ENCODE results near the gene MAP3K9. TPM values are rescaled to one million over a fixed set of nuclear protein-coding genes. Genes with fewer than 3 reads are reported as not detected.

Gene MAP3K9
- total RNA-seq, 1 donor = 7.5 TPM

DNA sequence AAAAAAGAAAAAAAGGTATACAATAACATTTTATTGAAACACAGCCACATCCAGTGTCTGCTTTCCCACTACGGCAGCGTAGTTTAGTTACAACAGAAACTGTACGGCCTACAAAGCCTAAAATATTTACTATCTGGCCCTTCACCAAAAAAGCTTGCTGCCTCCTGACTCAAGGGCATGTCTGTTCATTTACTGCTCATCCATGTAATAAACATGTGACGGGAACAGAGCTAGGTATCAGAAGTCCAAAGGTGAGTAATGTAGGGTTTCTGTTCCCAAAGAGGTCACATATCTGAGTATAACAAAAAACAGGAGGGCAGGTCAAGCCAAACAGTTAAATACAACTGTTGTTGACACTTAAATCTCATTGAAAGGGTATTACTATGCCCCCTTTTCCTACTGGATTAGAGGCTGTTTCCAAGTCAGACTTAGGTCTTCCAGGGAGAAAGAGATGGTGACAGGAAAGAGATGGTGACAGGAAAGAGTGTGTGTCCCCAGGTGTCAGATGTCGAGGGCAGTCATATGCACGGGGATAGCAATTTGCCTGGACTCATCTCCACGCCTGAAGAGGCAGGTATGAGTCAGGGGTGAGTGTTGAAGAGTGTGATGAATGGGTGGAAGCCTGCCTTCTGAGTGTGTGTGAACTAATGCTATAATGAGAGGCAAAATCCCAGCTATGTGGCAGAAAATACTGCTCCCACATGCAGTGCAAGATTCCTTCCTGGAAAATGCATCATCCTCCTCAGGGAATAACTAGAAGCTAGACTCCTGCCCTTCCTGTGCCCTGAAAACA is 77.7 kb downstream of the MAP3K9 start:
- Histone ChIP-seq H3K27me3 (ENCODE audit: insufficient read depth, low read length) (no peaks in the 10 kb centered on the region), H3K4me1 (ENCODE audit: insufficient read depth, low read length) (no peaks in the 10 kb centered on the region), H3K9me3 (ENCODE audit: low read depth, low read length) (no peaks in the 10 kb centered on the region), H3K4me3 (ENCODE audit: low read length) (no peak overlapping the region)

DNA sequence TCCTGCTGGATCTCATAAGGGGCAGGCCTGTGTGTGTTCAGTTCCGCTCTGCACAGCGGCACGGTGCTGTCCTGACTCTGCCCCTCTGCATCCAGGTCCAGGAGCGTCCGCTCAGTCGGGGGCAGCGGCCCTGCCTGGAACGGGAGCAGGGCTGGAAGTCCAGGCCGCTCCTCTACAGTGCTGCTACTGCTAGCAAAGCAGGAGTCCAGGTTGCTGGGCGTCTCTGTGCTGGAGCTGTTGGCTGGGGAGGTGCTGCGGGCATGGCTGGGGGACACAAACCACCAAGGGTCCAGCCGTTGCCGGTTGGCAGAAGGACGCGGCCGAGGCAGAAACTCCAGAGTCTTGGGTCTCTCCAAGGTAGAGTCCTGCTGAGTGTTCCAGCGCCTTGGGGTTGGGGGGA is 78.9 kb downstream of the MAP3K9 start:
- H3K4me3 ChIP-seq (ENCODE audit: low read length) = no peak overlapping the region
- no peaks in the 10 kb centered on the region for H3K4me1 ChIP-seq (ENCODE audit: insufficient read depth, low read length)
- no peaks in the 10 kb centered on the region for H3K9me3 ChIP-seq (ENCODE audit: low read depth, low read length)
- no peaks in the 10 kb centered on the region for H3K27me3 ChIP-seq (ENCODE audit: insufficient read depth, low read length)

DNA sequence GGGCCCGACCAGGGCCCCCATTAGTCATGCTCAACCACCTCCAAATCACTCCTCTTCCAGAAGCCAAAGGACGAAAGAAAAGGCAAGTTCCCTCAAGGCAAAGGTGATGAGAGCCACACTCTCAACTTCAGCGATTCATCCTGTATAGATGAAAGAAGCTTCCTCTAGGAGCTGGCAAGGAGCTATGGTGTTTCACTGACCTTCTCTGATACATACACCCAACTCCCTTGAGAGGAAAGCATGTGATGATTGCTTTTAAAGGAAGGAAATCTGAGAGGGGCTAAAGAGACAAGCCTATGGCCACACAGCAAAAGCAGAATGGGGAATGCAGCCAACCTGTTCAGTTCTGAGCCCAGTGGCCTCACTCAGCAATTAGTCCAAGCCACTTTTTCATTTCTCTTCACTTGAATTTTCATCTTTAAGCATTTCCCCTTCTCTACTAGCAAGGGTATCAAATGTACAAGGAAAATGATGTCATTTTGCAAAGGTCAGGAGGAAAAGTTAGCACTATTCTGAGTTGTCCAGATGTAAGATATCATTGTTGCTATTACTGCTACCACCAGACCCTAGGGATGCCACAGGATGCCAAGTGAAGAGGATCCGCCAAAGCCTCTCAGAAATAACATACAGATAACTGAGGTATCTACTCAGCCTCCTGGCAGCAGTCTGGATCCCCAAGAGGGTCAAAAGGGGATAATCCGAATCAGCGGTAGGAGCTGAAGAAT is 82.5 kb downstream of the MAP3K9 start:
- Histone ChIP-seq H3K27me3 (ENCODE audit: insufficient read depth, low read length) (no peaks in the 10 kb centered on the region), H3K4me1 (ENCODE audit: insufficient read depth, low read length) (no peaks in the 10 kb centered on the region), H3K4me3 (ENCODE audit: low read length) (no peak overlapping the region), H3K9me3 (ENCODE audit: low read depth, low read length) (no peaks in the 10 kb centered on the region)

DNA sequence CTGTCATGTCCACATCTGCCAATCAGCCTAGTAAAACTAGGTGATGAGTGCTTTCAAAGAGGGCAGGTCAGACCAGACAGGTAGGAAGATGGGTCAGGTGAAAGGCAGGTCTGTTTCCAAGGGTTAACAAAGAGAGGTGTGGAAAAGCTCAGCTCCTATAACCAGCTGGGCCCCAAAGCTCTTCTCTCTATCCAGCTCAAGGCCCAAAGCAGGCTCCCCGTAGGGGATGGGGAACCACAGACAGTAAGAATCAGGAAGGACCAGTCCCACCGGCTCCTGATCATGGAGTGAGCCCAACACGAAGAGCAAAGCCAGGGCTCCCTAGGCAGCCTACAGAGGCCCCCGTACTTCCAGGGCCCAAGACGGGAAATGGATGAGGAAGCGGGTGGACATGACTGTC is 84.4 kb downstream of the MAP3K9 start:
- H3K4me3 ChIP-seq (ENCODE audit: low read length) = no peak overlapping the region
- H3K27me3 ChIP-seq (ENCODE audit: insufficient read depth, low read length) = no peaks in the 10 kb centered on the region
- H3K4me1 ChIP-seq (ENCODE audit: insufficient read depth, low read length) = no peaks in the 10 kb centered on the region
- no peaks in the 10 kb centered on the region for H3K9me3 ChIP-seq (ENCODE audit: low read depth, low read length)

DNA sequence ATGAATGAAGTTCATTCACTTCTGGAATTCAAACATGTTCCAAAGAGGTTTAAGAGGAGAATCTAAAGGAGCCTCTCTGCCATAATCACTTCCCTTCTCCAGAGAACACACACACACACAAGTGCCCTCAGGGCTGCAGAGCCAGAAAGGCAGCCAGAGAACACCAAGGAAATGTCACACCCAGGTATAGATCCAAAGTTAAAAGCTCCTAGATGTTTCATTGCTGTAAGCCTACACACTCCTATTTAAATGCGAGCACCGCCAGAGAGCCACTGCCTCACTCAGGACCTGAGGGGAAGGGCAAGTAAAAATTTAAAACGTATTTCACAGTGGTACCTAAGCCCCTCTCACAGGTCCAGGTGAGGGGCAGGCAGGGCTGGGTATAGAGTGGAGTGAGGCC is 85.2 kb downstream of the MAP3K9 start:
- H3K4me3 ChIP-seq (ENCODE audit: low read length) = no peak overlapping the region
- H3K4me1 ChIP-seq (ENCODE audit: insufficient read depth, low read length) = no peaks in the 10 kb centered on the region
- H3K27me3 ChIP-seq (ENCODE audit: insufficient read depth, low read length) = no peaks in the 10 kb centered on the region
- no peaks in the 10 kb centered on the region for H3K9me3 ChIP-seq (ENCODE audit: low read depth, low read length)

DNA sequence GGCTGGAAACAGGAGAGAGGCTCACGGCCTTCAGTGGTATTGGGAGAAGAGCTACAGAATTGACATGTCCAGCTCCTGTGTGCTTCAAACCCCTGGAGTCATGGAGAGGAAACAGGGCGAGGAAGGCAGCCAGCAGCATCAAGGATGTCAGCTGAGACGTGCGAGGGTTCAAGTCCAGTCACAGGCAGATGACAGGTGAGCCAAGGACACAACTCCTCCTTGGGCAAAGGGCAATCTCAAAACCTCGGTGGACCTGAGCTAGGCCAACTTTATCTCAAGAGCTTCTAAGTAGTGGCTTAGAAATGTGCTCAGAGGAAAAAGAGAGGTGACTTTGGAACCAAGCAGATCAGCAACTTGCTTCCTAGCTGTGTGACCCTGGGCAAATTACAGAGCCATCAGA is 86.0 kb downstream of the MAP3K9 start:
- no peak overlapping the region for H3K4me3 ChIP-seq (ENCODE audit: low read length)
- H3K4me1 ChIP-seq (ENCODE audit: insufficient read depth, low read length) = no peaks in the 10 kb centered on the region
- H3K9me3 ChIP-seq (ENCODE audit: low read depth, low read length) = no peaks in the 10 kb centered on the region
- no peaks in the 10 kb centered on the region for H3K27me3 ChIP-seq (ENCODE audit: insufficient read depth, low read length)

DNA sequence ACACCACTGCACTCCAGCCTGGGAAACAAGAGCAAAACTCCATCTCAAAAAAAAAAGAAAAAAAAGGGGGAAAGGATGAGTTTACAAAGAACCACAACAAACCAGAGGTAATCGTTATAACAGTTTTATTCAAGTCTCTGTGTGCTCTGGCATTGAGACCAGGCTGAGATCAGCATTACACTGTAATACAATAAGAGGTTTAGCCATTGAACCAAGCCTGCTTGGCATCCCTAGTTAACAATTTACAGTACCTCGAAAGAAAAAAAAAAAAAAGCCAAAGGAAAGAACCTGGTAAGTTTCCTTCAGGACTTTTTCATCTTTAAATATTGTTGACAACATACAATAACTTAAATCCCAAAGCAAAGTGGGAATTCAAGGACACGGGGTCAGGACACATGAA is 86.9 kb downstream of the MAP3K9 start:
- Histone ChIP-seq H3K27me3 (ENCODE audit: insufficient read depth, low read length) (peaks cover 2% of the 10 kb centered on the region), H3K4me1 (ENCODE audit: insufficient read depth, low read length) (no peaks in the 10 kb centered on the region), H3K9me3 (ENCODE audit: low read depth, low read length) (no peaks in the 10 kb centered on the region), H3K4me3 (ENCODE audit: low read length) (no peak overlapping the region)

DNA sequence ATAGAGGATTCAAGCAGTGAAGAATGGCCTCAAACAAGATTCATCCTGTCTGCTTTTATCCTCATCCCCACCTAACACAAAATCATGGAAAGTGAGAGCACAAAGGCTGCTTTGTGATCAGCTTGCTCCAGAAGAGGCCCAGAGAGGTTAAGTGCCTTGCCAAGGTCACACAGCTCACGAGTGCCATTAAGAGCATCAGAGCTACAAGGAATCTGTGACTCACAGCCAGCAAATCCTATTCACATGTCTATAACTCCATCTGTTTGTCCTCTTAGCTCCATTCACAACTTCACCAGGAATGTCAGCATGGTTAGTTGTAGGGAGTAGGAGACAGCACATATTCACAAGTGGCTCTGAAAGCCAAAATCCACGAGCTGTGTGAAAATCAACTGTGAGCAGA is 87.8 kb downstream of the MAP3K9 start:
- no peaks in the 10 kb centered on the region for H3K4me1 ChIP-seq (ENCODE audit: insufficient read depth, low read length)
- H3K4me3 ChIP-seq (ENCODE audit: low read length) = no peak overlapping the region
- H3K9me3 ChIP-seq (ENCODE audit: low read depth, low read length) = no peaks in the 10 kb centered on the region
- peaks cover 2% of the 10 kb centered on the region for H3K27me3 ChIP-seq (ENCODE audit: insufficient read depth, low read length)

DNA sequence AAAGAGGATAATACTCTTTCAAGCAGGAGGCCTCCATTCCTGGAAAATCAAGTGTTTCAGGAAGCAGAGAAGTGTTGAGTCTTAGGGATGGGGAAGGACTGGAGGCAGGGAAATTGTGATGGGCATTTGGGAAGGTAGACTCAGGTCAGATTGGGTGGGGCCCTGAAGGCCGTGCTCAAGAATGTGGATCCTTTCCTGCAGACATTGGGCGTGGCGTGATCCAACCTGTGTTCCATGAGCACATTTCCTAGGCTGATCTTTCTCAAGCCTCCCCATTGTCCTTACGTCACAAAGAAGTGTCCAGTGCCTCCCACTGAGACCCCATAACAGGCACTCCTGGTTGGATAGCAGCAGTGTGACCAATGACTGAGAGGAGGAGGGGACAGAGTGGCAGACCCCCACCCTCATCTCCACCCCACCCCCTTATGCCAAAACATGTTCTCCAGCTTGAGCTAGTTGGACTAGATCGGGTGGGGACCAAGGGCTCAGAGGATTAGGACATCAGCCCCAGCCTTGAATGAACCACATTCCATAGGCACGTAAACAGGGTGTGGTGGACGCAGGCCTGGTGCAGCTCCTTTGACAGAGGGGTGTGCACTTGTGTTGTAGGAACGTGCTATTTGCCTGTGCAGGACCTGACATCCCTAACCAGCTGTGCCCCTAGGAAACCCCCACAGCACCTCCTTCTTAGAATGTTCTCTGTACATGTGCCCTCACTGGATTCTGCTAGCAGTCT is 90.8 kb downstream of the MAP3K9 start:
- peaks cover 6% of the 10 kb centered on the region for H3K27me3 ChIP-seq (ENCODE audit: insufficient read depth, low read length)
- no peak overlapping the region for H3K4me3 ChIP-seq (ENCODE audit: low read length)
- H3K4me1 ChIP-seq (ENCODE audit: insufficient read depth, low read length) = peaks cover 4% of the 10 kb centered on the region
- no peaks in the 10 kb centered on the region for H3K9me3 ChIP-seq (ENCODE audit: low read depth, low read length)

DNA sequence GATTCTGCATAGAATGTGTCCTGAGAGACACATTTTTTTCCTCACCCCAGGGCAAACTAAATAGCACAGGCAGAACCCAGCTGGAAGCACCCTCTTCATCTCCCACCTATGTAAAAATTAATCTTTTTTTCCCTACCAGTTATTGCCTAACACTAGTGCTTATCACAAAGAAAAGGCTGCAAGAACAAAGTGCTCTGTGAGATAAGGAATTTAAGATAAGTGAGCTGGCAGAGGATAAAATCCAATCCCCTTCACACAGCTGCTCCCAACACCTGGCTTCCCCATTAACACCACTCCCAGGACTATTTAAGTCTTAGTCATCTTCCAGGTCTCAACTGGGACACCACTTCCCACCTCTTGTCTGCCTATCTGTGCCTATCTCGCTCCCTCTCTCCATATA is 92.4 kb downstream of the MAP3K9 start:
- peaks cover 6% of the 10 kb centered on the region for H3K27me3 ChIP-seq (ENCODE audit: insufficient read depth, low read length)
- H3K9me3 ChIP-seq (ENCODE audit: low read depth, low read length) = no peaks in the 10 kb centered on the region
- peaks cover 4% of the 10 kb centered on the region for H3K4me1 ChIP-seq (ENCODE audit: insufficient read depth, low read length)
- no peak overlapping the region for H3K4me3 ChIP-seq (ENCODE audit: low read length)

DNA sequence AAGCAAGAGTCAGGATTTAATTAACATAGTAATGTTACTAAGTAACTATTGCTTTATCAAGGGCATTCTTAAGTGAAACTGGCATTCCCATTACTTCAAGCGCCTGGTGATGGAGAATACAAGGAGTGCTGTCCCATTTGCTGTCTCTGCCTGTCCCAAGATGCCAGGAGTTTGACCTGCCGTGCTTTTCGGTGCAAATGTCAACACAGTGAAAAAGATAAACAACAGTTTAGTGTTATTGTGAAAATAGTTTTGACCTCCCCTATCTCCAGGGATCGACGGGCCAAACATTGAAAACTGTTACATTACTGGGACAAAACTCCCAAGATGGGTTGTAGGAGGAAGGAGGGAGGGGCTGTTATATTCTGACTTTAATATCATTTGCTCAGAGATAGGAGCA is 92.8 kb downstream of the MAP3K9 start:
- peaks cover 6% of the 10 kb centered on the region for H3K27me3 ChIP-seq (ENCODE audit: insufficient read depth, low read length)
- no peaks in the 10 kb centered on the region for H3K9me3 ChIP-seq (ENCODE audit: low read depth, low read length)
- H3K4me1 ChIP-seq (ENCODE audit: insufficient read depth, low read length) = peaks cover 4% of the 10 kb centered on the region
- H3K4me3 ChIP-seq (ENCODE audit: low read length) = no peak overlapping the region

DNA sequence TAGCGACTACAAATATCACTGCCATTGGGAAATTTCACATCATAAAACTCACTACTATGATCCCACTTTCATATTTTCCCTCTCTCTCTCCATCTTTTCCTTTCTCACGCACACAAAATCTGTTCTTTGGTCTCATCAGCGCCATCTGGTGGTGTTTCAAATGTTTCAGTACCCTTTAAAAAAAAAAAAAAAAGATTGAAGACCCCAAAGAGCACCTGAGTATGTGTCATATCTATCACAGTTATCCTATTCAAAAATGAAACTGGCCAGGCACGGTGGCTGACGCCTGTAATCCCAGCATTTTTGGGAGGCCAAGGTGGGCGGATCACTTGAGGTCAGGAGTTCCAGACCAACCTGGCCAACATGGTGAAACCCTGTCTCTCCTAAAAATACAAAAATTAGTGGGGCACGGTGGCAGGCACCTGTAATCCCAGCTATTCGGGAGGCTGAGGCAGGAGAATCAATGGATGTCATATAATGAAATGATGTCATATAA is 95.2 kb downstream of the MAP3K9 start:
- H3K4me1 ChIP-seq (ENCODE audit: insufficient read depth, low read length) = peaks cover 4% of the 10 kb centered on the region
- no peak overlapping the region for H3K4me3 ChIP-seq (ENCODE audit: low read length)
- peaks cover 6% of the 10 kb centered on the region for H3K27me3 ChIP-seq (ENCODE audit: insufficient read depth, low read length)
- no peaks in the 10 kb centered on the region for H3K9me3 ChIP-seq (ENCODE audit: low read depth, low read length)

DNA sequence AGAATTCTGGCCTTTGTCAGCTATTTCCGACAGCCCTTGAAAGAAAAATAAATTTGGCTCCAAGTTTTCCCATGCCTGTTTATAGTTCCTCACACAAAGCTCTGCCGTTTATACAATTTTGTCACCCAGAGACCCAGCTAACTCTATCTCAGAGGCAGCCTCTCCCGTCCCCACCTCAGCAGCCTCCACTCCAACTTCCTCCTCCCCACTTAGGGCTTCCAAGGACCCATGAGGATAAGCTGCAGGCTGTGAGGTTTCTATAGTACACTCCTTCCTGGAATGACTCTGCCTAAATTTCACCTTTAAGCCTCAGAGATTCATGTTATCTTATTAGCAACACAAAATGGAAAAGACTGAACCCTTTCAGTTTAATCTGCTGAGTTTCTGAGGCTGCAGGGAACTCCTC is 95.8 kb downstream of the MAP3K9 start:
- no peak overlapping the region for H3K4me3 ChIP-seq (ENCODE audit: low read length)
- H3K4me1 ChIP-seq (ENCODE audit: insufficient read depth, low read length) = peaks cover 4% of the 10 kb centered on the region
- peaks cover 6% of the 10 kb centered on the region for H3K27me3 ChIP-seq (ENCODE audit: insufficient read depth, low read length)
- H3K9me3 ChIP-seq (ENCODE audit: low read depth, low read length) = no peaks in the 10 kb centered on the region

DNA sequence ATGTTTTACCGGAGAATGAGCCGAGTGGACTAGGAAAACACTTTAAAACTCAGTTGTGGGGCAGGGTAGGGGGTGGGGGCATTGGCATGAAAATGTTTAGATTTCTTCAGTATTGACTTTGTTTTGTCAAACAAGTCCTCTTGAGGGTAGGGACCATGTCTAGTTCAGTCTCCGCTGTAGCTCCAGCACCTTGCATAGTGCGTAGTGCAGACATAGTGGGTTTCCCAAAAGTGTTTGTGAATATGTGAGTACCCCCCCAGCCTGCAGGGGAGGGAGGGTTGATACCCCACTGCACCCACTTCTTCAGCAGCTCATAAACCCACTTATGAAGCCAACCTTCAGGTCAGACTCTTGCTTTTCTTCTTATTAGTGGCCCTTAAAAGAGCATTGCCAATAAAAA is 96.2 kb downstream of the MAP3K9 start:
- Histone ChIP-seq H3K9me3 (ENCODE audit: low read depth, low read length) (no peaks in the 10 kb centered on the region), H3K4me1 (ENCODE audit: insufficient read depth, low read length) (peaks cover 4% of the 10 kb centered on the region), H3K27me3 (ENCODE audit: insufficient read depth, low read length) (peaks cover 6% of the 10 kb centered on the region), H3K4me3 (ENCODE audit: low read length) (no peak overlapping the region)

DNA sequence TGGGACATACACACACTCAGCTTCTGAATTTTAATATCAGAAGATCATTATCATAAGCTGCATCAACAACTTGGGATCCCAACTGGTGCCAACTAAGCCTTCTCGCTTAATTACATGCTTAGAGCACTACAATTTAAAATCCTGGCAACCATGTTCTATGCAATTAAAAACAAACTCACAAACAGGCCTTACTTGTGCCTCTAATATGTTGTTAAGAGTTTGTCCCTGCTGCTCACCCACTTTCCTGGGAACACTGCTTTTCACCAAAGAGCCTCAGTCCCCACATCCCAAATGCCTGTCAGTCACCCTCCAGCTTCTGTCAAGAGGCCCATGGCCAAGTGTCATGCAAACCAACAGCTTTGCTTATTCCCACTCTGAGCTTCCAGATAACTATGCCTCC is 97.9 kb downstream of the MAP3K9 start:
- Histone ChIP-seq H3K27me3 (ENCODE audit: insufficient read depth, low read length) (peaks cover 3% of the 10 kb centered on the region), H3K4me1 (ENCODE audit: insufficient read depth, low read length) (peaks cover 4% of the 10 kb centered on the region), H3K4me3 (ENCODE audit: low read length) (no peak overlapping the region), H3K9me3 (ENCODE audit: low read depth, low read length) (no peaks in the 10 kb centered on the region)
